Hematopoietic multipotent progenitor cell treated with erythropoietin and hydrocortisone succinate and interleukin-3 and kit ligand, for 6 days (in vitro differentiated cells): ENCODE measurements around the gene RPP21.

ENCODE experiments used
- DNase-seq: peaks from one replicate; pipeline ENCODE4 v3.0.0-alpha.2; 2015

RPP21 gene

DNA sequence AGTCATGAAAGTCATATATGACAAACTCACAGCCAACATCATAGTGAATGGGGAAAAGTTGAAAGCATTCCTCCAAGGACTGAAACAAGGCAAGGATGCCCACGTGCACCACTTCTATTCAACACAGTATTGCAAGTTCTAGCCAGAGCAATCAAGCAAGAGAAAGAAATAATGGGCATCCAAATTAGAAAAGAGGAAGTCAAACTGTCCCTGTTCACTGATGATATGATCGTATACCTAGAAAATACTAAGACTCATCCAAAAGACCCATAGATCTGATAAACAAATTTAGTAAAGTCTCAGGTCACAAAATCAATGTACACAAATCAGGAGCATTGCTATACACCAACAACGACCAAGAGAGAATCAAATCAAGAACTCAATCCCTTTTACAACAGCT is 41.2 kb downstream of the RPP21 start:
- no peak for DNase-seq

DNA sequence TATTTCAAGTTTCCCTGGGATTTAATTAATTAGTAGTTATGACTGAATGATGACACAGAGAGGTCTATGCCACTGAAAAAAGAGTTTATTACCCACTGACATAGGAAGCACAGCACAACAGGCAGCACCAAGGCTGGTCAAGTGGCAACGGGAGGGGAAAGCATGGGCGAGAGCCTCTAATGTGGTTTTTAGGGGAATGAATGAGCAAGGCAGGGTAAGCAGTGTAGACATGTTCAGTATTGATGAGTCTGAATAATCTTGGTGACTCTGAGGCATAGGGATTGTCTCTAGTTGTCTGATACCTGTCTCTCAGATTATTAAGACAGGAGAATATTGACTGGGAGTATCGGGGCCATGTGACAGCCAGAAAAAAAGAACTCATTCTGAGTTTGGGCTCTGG is 46.3 kb downstream of the RPP21 start:
- no peak for DNase-seq

DNA sequence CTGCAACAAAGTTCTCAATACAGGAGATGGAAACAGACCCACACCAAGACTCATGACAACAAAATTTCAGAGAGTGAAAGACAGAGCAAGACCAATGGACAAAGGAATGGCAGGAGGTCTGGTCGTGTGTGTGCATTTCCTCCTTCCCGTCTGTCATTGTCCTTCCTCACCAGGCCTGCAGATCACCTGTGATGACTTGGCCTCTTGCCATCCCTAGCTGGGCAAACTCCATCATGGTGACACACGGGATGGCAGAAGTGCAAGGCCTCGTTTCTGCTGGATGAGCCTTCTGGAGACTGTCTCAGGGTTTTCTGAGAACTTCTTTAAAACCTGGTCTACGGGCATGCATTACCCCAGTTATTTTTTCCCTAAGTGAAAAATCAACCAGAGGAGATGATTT is 49.2 kb downstream of the RPP21 start:
- DNase-seq = no peak
